H1 (cell line): Measurements from ENCODE around the gene LCNL1. TPM values are rescaled to one million over a fixed set of nuclear protein-coding genes. Genes with fewer than 3 reads are reported as not detected.

Source experiments
- ATF3 ChIP-seq: IDR thresholded peaks from 2 replicates; pipeline ENCODE4 v1.6.1; 2011; ENCODE audit warnings: low read depth, mild to moderate bottlenecking, low read length; ENCODE audit not compliant: insufficient read depth
- CHD1 ChIP-seq: IDR thresholded peaks from 2 replicates; pipeline ENCODE4 v1.6.1; 2012; ENCODE audit warnings: low read depth, low read length, improper control_type of control experiment
- CHD2 ChIP-seq: IDR thresholded peaks from 2 replicates; pipeline ENCODE4 v1.6.1; 2012; ENCODE audit warnings: low read length, improper control_type of control experiment
- CHD7 ChIP-seq: fragments of 300-600 bp; sonication (generic); IDR thresholded peaks from 2 replicates; pipeline ENCODE4 v1.7.1; 2012; ENCODE audit warnings: low read length, moderate library complexity, mild to moderate bottlenecking, inconsistent platforms; ENCODE audit not compliant: insufficient replicate concordance
- POLR2AphosphoS5 ChIP-seq: IDR thresholded peaks from 2 replicates; pipeline ENCODE4 v1.6.1; 2011; ENCODE audit warnings: low read depth, low read length
- RAD21 ChIP-seq, 2 experiments: IDR thresholded peaks in 1 of 2; conservative IDR thresholded peaks in 1 of 2; 2 replicates each; pipeline ENCODE4 v1.6.1; 2011; ENCODE audit warnings: low read depth in 2 of 2, low read length in 2 of 2, improper control_type of control experiment in 1 of 2, inconsistent platforms in 1 of 2, mild to moderate bottlenecking in 1 of 2, moderate library complexity in 1 of 2
- SRF ChIP-seq: IDR thresholded peaks from 2 replicates; pipeline ENCODE4 v1.6.1; 2011; ENCODE audit warnings: mild to moderate bottlenecking, low read depth, low read length, moderate library complexity
- TCF12 ChIP-seq: IDR thresholded peaks from 2 replicates; pipeline ENCODE4 v1.6.1; 2011; ENCODE audit warnings: low read depth, mild to moderate bottlenecking, low read length
- ZNF274 ChIP-seq: IDR thresholded peaks from 2 replicates; pipeline ENCODE4 v1.7.0; 2012; ENCODE audit warnings: low read length, borderline replicate concordance; ENCODE audit errors: extremely low read depth
- polyA plus RNA-seq, 7 experiments: library from polyadenylated mRNA; depleted of rRNA in 3 of 7; stranded (reverse) in 5 of 7; unstranded in 2 of 7; fragments of >200 nt in 5 of 7; fragments of 200-250 nt in 2 of 7; gene quantifications; 1 replicate in 5 of 7; 2 replicates in 1 of 7; 4 replicates in 1 of 7; pipeline versions ENCODE4 v1.2.1 to v1.2.3, GENCODE V29; 2011 to 2013; ENCODE audit warnings: missing spikeins in 2 of 7, mixed read lengths in 2 of 7
- total RNA-seq: library from RNA; stranded (reverse); fragmentation: NEBNext Ultra II Directional; extraction: Animal tissue kit (Norgen Biotek cat#: 25700); gene quantifications from 2 replicates; pipeline ENCODE4 v1.2.1, GENCODE V29; 2021

The LCNL1 gene
- total and polyA plus RNA-seq, 2 of the 8 experiments (the other 6 are each of a cell fraction or from before 2014, with no cell fraction given) = 0.11 TPM; not detected in 1

GRCh38 chr9:137030538-137031527 is 48.0 kb downstream of the LCNL1 start (continued):
- TF ChIP-seq CHD7 (no peak), ZNF274 (no peak), CHD2 (no peak), CHD1 (no peak), TCF12 (no peak), ATF3 (no peak), POLR2AphosphoS5 (no peak), SRF (no peak), RAD21 (IDR thresholded peaks at IDR 0.05 in 1 of 2, conservative IDR thresholded peaks at IDR 0.05 in 1 of 2; ENCODE audit: low read depth in 2 of 2, low read length in 2 of 2) (no peak)
